Kidney (tissue), 14 donors: ENCODE data around the gene SPATA31D4. TPM values are rescaled to one million over a fixed set of nuclear protein-coding genes. Genes with fewer than 3 reads are reported as not detected.
"Not testable (repeated sequence)": the region's sequence is repeated elsewhere in the genome, so short reads cannot be mapped to it uniquely, and the experiment has no call there.

ENCODE experiments used
- DNase-seq, 5 donors: peaks; one replicate each; pipeline ENCODE4 v3.0.0-alpha.2; 2013 to 2020
- FAIRE-seq: peaks from 2 replicates; lab custom pipeline; 2012; peaks lifted over from hg19 to GRCh38; lab: Jason Lieb, UNC
- H3K27ac ChIP-seq, 2 donors: one replicate each; pipeline ENCODE4 v1.7.0; 2013; ENCODE audit warnings: low read depth in 2 of 2, low read length in 2 of 2, inconsistent platforms in 1 of 2
- H3K27me3 ChIP-seq: one replicate; pipeline ENCODE4 v1.7.1; 2013; ENCODE audit warnings: low read length, inconsistent platforms; ENCODE audit not compliant: control insufficient read depth, insufficient read depth
- H3K36me3 ChIP-seq, 3 donors: one replicate each; pipeline versions ENCODE4 v1.7.0 to v1.7.1; 2013; ENCODE audit warnings: low read length in 3 of 3, control low read depth in 1 of 3, inconsistent platforms in 1 of 3; ENCODE audit not compliant: insufficient read depth in 3 of 3, control insufficient read depth in 2 of 3
- H3K4me1 ChIP-seq, 3 donors: one replicate each; pipeline versions ENCODE4 v1.7.0 to v1.7.1; 2013; ENCODE audit warnings: low read length in 3 of 3, inconsistent platforms in 1 of 3, low read depth in 1 of 3; ENCODE audit not compliant: control insufficient read depth in 2 of 3, insufficient read depth in 2 of 3
- H3K4me3 ChIP-seq, 3 donors: one replicate each; pipeline versions ENCODE4 v1.7.0 to v1.8.1; 2013; ENCODE audit warnings: low read length in 3 of 3, control low read depth in 1 of 3, inconsistent platforms in 1 of 3
- H3K9ac ChIP-seq, 3 donors: one replicate each; pipeline versions ENCODE4 v1.7.0 to v1.7.1; 2013; ENCODE audit warnings: low read length in 3 of 3, control low read depth in 1 of 3, inconsistent platforms in 1 of 3
- H3K9me3 ChIP-seq, 3 donors: one replicate each; pipeline versions ENCODE4 v1.7.0 to v1.7.1; 2013; ENCODE audit warnings: low read length in 3 of 3, control low read depth in 1 of 3, inconsistent platforms in 1 of 3; ENCODE audit not compliant: control insufficient read depth in 2 of 3, insufficient read depth in 1 of 3
- CTCF ChIP-seq: IDR thresholded peaks from 3 replicates; pipeline ENCODE4 v1.5.1; 2012; ENCODE audit warnings: mild to moderate bottlenecking, moderate library complexity, borderline replicate concordance; ENCODE audit not compliant: insufficient read depth; ENCODE audit errors: extremely low read depth
- intact Hi-C: fragments of 100-400 bp; cut with DNase I; formaldehyde crosslinking; loops from one replicate; pipeline ENCODE4 v1.11.1; 2022
- polyA plus RNA-seq: library from polyadenylated mRNA; stranded (reverse); fragments of 350-450 nt; fragmentation: Illumina TruSeq; extraction: RNeasy Lipid Tissue Mini Kit (QIAGEN cat#74804); gene quantifications from one replicate; pipeline ENCODE4 v1.2.3, GENCODE V29; 2014; ENCODE audit warnings: low read depth, low replicate concordance; ENCODE audit not compliant: insufficient read depth
- total RNA-seq: library from RNA; stranded (reverse); fragmentation: NEBNext Ultra II Directional; extraction: Animal tissue kit (Norgen Biotek cat#: 25700); gene quantifications from one replicate; pipeline ENCODE4 v1.2.1, GENCODE V29; 2021
- donor health status: control.
- donor health status: control.
- donor health status: control.
- donor health status: control.
- donor health status: control.
- donor health status: DM: yes; HTN: yes; CAD: no.
- donor health status: Normal renal cell carcinoma (clear cell type).

Gene SPATA31D4
- total and polyA plus RNA-seq, 2 donors from 2014 or later, result not detected

GRCh38 chr9:81915801-81916505 lies 12.3 kb upstream of the SPATA31D4 start:
- Histone ChIP-seq H3K9ac (no peak overlapping the region), H3K36me3 (no peaks in the 10 kb centered on the region), H3K27me3 (no peaks in the 10 kb centered on the region), H3K9me3 (no peaks in the 10 kb centered on the region), H3K4me3 (no peak overlapping the region), H3K27ac (no peak overlapping the region), H3K4me1 (no peaks in the 10 kb centered on the region)
- FAIRE-seq (no peak), DNase-seq (no peak)
- intact Hi-C loops, result no loop called here
- TF ChIP-seq CTCF, result no peak

- H3K27ac ChIP-seq, intact Hi-C loops, H3K27me3 ChIP-seq, H3K9ac ChIP-seq, FAIRE-seq, H3K9me3 ChIP-seq, H3K4me1 ChIP-seq, DNase-seq, H3K4me3 ChIP-seq, H3K36me3 ChIP-seq: not testable (repeated sequence)
Observed at GRCh38 chr9:81918507-81918906, 9.7 kb upstream of the SPATA31D4 start.

GRCh38 chr9:81930147-81930546 lies 1.9 kb downstream of the SPATA31D4 start:
- intact Hi-C loops, FAIRE-seq: not testable (repeated sequence)

GRCh38 chr9:81933547-81933946 lies 5.3 kb downstream of the SPATA31D4 start:
- H3K4me3 ChIP-seq, DNase-seq, intact Hi-C loops, H3K27me3 ChIP-seq, H3K9me3 ChIP-seq, FAIRE-seq, H3K36me3 ChIP-seq, H3K4me1 ChIP-seq, H3K9ac ChIP-seq, H3K27ac ChIP-seq: not testable (repeated sequence)

More at GRCh38 chr9:81930147-81930546, 1.9 kb downstream of the SPATA31D4 start:
- not testable (repeated sequence) for H3K4me1 ChIP-seq, H3K9ac ChIP-seq, DNase-seq, H3K36me3 ChIP-seq, H3K9me3 ChIP-seq, H3K27ac ChIP-seq, H3K27me3 ChIP-seq, H3K4me3 ChIP-seq

GRCh38 chr9:81943393-81943792 lies 15.2 kb downstream of the SPATA31D4 start, which contains the start of gene SPATA31D3:
Gene SPATA31D3 (plus strand): TSS chr9:81943500. CDS start chr9:81943586, 86 bp downstream.
- H3K36me3 ChIP-seq, intact Hi-C loops, H3K4me1 ChIP-seq, H3K4me3 ChIP-seq, H3K9ac ChIP-seq, DNase-seq, H3K27me3 ChIP-seq, H3K27ac ChIP-seq, FAIRE-seq, H3K9me3 ChIP-seq: not testable (repeated sequence)

GRCh38 chr9:81948650-81949049 lies 20.4 kb downstream of the SPATA31D4 start:
- H3K36me3 ChIP-seq, H3K27ac ChIP-seq, H3K9me3 ChIP-seq, H3K9ac ChIP-seq, FAIRE-seq, intact Hi-C loops, H3K4me1 ChIP-seq, H3K27me3 ChIP-seq, H3K4me3 ChIP-seq, DNase-seq: not testable (repeated sequence)
